Measurements from ENCODE around the gene SIRT7. TPM values are rescaled to one million over a fixed set of nuclear protein-coding genes. Genes with fewer than 3 reads are reported as not detected.
A peak's percentile ranks its signal among the peaks of the same experiment; 100 is the strongest.

Gene SIRT7
- total RNA-seq, 1 donor from 2014 or later, result 20.9 TPM

DNA sequence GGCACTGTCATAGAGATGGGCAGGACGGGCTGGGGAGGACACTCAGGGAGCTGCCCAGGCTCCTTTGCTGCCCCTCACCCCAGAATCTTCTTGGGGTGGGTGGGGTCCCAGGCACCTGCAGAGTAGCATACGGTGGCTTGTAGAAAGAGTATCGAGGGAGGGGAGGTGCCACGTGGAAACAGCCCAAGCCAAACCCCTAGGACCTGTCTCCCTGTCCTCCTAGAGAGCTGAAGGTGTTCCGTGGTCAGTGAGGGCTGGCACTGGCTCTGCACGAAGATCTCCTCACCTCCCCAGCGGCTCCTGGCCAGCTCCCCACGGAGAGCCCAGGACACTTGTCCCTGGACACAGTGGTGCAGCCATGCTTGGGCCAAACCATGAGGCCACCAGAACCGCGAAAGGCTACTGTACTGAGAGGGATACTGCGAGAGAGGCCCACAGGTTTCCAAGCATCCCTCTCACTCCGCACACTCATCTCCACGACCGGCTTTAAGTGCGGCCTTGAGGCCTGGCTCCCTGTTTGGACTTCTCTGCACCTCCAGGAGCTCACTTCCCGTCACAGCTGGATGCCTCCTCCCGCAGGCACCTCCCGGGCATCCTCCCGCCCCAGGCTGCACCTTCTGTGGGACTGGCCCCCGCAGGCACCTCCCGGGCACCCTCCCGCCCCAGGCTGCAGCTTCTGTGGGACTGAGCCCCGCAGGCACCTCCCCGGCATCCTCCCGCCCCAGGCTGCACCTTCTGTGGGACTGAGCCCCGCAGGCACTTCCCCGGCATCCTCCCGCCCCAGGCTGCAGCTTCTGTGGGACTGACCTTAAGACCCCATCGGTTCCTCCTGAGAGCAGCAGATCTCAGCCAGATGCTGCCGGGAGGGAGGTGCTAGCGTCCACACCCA lies 11.5 kb upstream of the SIRT7 start:
- Mint-ChIP-seq H3K4me3 (ENCODE audit: unreplicated experiment) (peak overlapping the region; percentile 51), H3K36me3 (ENCODE audit: unreplicated experiment) (peaks cover 2% of the 10 kb centered on the region), H3K9me3 (ENCODE audit: unreplicated experiment) (no peaks in the 10 kb centered on the region), H3K27ac (ENCODE audit: unreplicated experiment) (no peak overlapping the region), H3K4me1 (ENCODE audit: unreplicated experiment) (peaks cover 37% of the 10 kb centered on the region), H3K27me3 (ENCODE audit: unreplicated experiment) (no peaks in the 10 kb centered on the region)
- TF ChIP-seq, protein P1, sequence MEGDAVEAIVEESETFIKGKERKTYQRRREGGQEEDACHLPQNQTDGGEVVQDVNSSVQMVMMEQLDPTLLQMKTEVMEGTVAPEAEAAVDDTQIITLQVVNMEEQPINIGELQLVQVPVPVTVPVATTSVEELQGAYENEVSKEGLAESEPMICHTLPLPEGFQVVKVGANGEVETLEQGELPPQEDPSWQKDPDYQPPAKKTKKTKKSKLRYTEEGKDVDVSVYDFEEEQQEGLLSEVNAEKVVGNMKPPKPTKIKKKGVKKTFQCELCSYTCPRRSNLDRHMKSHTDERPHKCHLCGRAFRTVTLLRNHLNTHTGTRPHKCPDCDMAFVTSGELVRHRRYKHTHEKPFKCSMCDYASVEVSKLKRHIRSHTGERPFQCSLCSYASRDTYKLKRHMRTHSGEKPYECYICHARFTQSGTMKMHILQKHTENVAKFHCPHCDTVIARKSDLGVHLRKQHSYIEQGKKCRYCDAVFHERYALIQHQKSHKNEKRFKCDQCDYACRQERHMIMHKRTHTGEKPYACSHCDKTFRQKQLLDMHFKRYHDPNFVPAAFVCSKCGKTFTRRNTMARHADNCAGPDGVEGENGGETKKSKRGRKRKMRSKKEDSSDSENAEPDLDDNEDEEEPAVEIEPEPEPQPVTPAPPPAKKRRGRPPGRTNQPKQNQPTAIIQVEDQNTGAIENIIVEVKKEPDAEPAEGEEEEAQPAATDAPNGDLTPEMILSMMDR (IDR thresholded peaks at IDR 0.05), result no peak
- no peak for DNase-seq (ENCODE audit: extremely low spot score, unreplicated experiment)

DNA sequence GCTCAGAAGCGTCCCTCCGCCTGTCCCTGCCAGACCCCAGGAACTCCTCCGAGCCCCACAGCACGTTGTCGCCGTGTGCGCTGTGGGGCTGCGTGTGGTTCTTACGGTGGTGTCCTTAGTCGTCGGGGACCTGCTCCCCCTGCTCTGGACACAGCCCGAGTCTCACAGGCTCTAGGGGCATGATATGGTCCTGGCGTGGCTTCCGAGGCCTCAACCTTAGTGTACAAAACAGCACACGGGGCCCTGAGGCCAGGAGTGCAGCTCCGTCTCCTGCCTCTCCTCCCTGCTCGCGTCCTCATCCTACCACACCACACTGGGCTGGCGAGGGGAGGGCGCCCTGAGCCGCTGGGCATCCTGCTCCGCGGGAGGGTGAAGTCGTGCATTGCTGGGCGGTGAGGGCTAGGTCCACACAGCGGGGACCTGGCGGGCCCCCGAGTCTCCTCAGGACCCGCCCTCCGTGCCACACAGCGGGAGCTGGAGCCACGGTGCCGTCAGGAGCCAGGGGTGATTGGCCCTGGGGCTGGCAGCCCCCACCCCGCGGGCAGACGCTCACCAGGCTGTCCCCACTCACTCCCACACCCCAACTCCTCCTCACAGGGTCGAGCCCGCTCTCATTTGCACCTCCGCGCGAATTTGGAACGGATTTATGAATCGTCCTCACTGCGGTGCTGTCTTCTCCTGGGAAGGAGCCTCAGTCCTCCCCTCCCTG lies 10.7 kb upstream of the SIRT7 start:
- peaks cover under 1% of the 10 kb centered on the region for H3K36me3 Mint-ChIP-seq (ENCODE audit: unreplicated experiment)
- DNase-seq (ENCODE audit: extremely low spot score, unreplicated experiment), result no peak
- H3K9me3 Mint-ChIP-seq (ENCODE audit: unreplicated experiment), result no peaks in the 10 kb centered on the region
- peak overlapping the region; percentile 65 for H3K4me3 Mint-ChIP-seq (ENCODE audit: unreplicated experiment)
- TF ChIP-seq, protein P1 (IDR thresholded peaks at IDR 0.05), result no peak
- no peaks in the 10 kb centered on the region for H3K27me3 Mint-ChIP-seq (ENCODE audit: unreplicated experiment)
- peak overlapping the region; percentile 41 for H3K27ac Mint-ChIP-seq (ENCODE audit: unreplicated experiment)
- H3K4me1 Mint-ChIP-seq (ENCODE audit: unreplicated experiment), result peaks cover 44% of the 10 kb centered on the region

DNA sequence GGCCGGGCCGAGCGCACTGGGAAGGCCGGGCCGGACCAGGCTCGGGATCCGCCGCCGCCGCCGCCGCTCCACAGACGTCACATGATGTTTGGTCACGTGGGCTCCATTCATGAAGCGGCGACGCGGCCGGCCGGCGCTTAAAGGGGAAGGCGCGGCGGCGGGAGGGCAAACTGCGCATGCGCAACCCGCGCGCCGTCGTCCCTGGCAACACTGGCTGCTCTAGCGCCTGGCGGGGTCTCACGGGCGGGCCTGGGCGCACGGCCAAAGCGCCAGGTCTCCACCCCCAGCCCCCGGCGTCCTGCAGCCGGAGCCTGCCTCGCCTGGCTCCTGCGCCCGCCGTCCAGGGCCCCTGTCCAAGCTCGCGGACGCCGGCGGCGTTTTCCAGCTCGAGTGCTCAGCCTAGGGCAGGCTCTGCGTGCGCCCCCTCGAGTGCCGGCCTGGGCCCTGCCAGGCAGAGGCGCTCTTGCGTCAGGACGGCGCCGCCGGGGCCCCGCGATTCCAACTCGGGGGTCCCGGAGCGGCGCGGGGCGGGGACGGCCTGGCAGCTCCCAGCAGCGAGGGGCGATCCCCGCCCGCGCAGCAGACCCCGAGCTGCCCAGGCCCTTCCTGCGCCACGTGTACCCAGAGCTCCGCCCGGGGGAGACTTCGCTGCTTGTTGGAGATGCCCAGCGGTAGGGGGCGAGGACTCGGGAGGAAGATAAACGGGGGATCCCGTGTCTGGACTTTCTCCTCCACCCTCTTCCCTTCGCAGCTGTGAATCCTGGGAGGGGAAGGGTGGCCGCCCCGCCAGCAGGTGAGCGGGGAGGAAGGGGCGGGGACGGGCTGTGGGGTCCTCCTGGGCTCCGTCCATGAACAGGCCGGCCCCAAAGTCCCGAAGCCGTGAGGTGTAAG lies 9.9 kb upstream of the SIRT7 start, which contains the start of gene MAFG:
Gene MAFG (minus strand): TSS at position 83 of the 891 bp plus-strand sequence. CDS start 4,550 bp downstream, outside the sequence.
- peak; percentile 99 for DNase-seq (ENCODE audit: extremely low spot score, unreplicated experiment)
- H3K27ac Mint-ChIP-seq (ENCODE audit: unreplicated experiment), result peak within 1 kb of the TSS; percentile 95
- H3K9me3 Mint-ChIP-seq (ENCODE audit: unreplicated experiment), result no peaks in the 10 kb centered on the region
- H3K36me3 Mint-ChIP-seq (ENCODE audit: unreplicated experiment), result no peaks in the 10 kb centered on the region
- H3K27me3 Mint-ChIP-seq (ENCODE audit: unreplicated experiment), result no peaks in the 10 kb centered on the region
- H3K4me1 Mint-ChIP-seq (ENCODE audit: unreplicated experiment), result peaks cover 49% of the 10 kb centered on the region
- peak within 1 kb of the TSS; percentile 88 for H3K4me3 Mint-ChIP-seq (ENCODE audit: unreplicated experiment)
- TF ChIP-seq, protein P1 (IDR thresholded peaks at IDR 0.05), result peak; percentile 57

DNA sequence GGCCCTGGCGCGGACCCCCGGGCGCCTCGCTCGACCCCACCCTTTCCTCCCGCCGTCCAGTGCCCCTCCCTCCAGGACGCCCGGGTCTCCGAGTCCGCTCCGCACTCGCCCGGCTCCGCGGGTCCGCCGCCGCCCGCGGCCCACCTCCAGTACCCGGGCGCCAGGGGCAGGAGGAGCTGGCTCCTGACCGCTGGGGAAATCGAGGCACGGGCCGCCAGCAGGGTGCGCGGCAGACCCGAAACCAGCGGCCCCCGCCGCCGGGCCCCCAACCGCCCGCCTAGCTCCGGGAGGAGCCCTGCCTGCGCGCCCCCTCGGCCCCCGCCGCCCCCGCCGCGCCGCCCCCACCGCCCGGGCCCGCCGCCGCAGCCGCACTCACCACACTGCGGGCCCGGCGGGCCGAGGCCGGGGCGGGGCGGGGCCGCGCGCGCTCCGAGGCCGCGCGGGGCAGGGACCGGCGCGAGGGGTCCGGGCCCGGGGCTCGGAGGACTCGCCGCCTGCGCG lies 9.2 kb upstream of the SIRT7 start:
- Mint-ChIP-seq H3K27ac (ENCODE audit: unreplicated experiment) (no peak overlapping the region), H3K27me3 (ENCODE audit: unreplicated experiment) (no peaks in the 10 kb centered on the region), H3K4me3 (ENCODE audit: unreplicated experiment) (no peak overlapping the region), H3K36me3 (ENCODE audit: unreplicated experiment) (peaks cover 2% of the 10 kb centered on the region), H3K9me3 (ENCODE audit: unreplicated experiment) (no peaks in the 10 kb centered on the region), H3K4me1 (ENCODE audit: unreplicated experiment) (peaks cover 53% of the 10 kb centered on the region)
- DNase-seq (ENCODE audit: extremely low spot score, unreplicated experiment), result no peak
- TF ChIP-seq, protein P1 (IDR thresholded peaks at IDR 0.05), result no peak
